Dedifferentiated amniotic fluid mesenchymal stem cell (primary cell): ENCODE data around the gene HOXB13.
"Not testable (repeated sequence)": the region's sequence is repeated elsewhere in the genome, so short reads cannot be mapped to it uniquely, and the experiment has no call there.

ENCODE experiments used
- DNase-seq: peaks from one replicate; pipeline ENCODE4 v3.0.0-alpha.2; 2016; ENCODE audit errors: extremely low spot score

Gene HOXB13

DNA sequence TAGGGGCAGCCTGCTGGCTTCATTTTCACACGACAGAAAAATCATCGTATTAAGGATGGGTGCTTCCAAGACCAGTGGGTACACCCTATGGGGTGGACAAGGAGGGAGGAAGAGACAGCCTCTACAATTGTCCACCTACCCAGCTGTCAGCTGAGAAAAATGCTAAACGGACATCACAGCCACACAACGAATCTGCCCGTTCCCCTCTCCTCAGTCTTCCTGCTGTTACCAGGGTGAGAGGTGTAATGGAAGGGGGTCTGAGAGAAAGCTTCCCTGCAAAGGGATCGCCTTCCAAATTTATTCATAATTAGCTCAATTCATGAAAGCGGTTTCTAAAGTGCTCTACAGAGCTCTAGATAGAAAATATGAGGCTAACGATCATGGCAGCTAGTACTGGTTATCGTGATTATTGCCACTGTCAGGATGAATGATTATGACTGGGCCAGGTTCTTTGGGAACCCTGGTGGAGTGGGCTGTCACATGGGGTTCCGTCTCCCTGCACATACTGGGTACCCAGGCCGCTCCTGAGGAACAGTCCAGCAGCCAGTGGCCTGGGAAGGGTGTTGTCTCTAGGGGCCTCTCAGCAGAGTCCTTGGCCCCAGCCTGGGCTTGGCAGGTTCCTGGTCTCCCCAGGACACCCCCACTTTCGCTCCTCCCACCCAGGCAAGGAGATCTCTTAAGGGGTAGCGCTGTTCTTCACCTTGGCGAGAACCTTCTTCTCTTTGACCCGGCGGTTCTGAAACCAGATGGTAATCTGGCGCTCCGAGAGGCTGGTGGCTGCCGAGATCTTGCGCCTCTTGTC lies 2.2 kb downstream of the HOXB13 start:
- DNase-seq, result no peak

DNA sequence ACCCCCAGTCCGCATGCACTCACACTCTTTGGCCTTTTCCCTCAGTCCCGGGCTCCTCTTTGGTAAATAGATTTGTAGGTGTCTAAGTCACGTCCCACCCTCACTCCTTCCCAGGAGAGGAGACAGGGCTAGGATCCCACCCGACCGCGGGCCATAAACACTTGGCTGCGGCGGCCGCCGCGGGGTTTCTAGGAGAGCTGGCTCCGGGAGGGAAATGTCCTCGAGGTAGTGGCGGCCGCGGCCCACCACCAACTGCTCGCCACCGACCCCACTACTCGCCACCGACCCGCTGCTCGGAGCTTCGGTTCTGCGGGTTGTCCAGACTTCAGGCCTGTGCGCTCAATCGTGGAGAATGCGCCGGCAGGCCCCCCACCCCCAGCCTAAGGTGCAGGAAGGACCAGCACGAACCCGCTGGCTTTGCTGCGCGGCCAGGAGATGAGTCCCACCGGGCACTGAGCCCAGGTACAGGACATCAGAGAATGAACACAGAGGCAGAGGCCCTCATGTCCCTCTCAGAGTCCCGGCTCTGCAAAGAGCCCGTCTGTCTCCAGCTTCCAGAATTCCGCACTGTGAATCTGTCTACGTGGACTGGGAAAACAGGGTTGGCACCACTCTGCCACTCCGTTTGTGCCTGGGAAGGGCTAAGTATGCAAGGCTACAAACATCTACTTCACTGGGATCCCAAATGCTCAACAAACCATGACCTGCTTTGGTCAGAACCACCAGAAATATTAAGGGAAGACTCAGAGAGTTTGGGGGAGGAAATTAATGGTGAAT lies 3.1 kb downstream of the HOXB13 start:
- no peak for DNase-seq

DNA sequence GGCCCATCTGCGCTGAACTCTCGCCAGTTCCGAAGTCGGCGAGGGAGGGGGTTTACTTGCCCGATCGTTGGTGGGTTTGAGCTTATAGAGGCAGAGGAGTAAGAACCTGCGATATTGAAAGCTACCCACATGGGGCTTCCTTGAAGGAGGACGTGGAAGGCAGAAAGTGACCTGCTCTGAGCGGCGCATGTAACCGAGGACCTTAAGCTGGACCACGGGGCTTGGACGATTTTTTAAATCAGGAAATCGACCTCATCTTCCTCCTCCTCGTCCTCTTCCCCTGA lies 3.6 kb downstream of the HOXB13 start:
- DNase-seq, result no peak

DNA sequence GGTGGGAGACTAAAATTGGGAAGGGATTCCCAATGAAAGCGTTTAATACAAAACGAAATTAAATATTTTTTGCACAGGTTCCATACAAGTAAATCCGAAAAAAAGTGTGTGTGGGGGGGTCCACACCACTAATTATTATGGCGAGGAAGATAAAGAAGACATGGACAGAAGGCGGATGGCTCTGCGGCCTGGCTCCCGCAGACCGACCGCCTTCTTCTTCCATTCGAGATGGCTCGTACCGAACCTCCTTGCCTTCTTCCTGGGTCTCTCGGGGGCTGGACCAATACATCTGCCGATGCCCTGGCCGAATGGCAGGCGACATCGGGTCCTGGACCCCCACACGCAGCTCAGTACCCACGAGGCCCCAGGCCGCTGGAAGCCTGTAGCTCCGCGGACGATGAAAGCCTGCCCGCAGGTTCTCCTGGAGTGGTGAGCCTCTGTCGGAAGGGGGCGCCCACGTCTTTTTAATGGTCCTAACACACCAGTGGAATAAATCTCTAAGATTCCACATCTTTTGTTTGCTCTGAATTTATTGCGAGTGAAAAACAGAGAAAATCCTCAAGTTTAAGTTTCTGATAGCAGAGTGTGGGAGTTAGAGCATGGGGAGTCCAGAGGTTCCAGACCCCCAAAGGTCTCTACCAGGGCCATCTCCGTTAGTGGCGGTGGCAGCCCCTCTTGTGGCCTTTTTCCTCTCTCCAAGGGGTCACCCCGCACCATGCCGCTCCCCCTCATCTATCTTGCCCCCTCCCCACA lies 4.1 kb downstream of the HOXB13 start:
- DNase-seq, result peak; percentile 62

DNA sequence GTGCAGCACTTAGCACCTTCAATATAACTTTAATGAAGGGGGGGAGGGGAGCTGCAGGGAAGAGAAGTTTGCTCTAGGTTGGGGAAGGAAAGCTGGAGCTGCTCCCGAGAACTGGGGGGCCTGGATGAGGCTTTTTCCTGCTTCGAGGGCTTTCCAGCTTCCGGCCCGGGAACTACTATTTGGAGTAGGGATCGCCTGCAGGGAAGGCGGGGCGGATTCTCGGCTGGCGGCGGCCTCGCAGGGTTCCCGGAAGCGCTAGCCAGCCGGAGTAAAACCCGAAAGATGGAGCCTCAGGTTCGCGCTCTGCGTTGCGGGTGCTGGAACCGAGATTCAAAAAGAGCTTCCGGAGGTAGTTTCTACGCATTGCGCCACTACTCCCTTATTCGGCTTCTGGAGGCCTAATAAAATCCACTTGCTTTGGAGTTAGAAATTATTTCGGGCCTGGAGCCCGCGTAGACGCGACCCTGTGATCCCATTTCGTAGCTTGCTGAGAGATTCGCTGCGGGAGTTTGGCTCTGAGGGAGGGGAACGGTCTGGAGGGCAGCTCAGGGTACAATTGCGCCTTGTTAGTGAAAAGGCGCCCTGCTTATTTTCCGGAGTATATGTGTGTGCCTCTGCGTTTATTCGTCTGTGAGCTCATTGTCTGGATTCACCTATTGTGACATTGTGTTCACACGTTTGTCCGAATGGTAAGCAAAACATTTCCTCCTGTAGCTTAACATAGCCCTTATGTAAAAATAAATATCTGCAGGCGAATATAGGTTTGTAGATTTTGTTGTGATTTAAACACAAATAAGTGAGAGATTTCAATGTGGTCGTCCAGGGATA lies 4.9 kb downstream of the HOXB13 start:
- no peak for DNase-seq

DNA sequence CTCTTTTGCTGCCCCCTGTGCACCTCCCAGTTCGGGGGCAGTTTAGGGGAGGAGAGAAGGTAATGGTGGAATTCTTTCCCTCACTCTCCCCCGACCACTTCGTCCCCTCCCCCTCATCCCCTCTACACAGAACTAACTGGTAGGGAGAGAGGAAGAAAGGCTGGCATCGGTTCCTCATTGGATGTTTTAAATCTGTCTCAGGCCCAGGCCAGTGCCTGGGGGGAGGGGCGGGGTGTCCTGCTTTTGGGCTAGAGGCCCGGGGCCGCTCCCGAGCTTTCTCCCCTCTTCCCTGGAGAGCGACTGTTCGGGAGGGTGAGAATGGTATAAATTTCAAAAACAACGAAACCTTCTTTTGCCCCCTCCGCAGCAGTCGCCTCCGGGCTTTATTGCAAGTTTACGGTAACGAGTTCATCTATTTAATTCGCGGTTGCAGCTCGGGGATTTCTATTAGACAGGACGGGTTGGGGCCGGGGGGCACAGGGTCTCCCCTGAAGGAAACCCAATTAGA lies 5.6 kb downstream of the HOXB13 start, which contains the start of gene PRAC2:
TSS of gene PRAC2 (plus strand) at position 271 of the 508 bp plus-strand sequence. CDS start 1,226 bp downstream, outside the sequence.
- DNase-seq, result no peak

DNA sequence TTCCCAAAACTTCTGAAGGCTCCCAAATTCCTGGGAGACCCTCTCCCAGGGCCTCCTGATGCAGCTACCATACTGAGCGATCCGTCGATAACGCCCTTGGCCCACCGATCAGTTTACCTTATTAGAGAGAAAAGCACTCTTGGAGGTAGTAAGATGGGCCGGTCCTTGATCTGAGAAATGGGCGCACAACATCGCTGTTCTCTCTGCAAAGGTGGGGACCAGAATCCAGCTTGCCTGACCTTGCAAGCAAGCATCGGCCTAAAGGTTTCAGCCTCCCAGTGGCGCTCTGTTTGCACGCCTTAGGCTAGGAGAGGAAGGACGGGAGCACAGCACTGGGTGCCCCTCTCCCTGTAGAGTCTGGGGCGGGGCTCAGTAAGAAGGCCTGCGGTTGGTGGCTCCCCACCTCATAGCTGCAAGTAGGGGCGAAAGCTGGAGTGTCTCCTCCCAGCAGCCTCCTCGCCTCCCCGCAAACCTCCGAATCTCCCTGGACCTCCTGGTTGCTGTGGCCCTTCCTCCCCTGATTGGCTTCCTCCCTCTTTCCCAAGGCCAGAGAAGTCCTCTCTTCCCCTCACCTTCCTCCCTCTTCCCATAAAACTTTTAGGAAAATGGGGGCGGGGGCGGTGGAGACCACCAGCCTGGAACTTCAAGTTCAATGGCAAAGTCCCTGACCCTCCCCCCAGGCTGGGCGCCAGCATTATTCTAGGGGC lies 6.2 kb downstream of the HOXB13 start, which contains the start of gene PRAC1:
TSS of gene PRAC1 (minus strand) at position 318 of the 707 bp plus-strand sequence. CDS start at position 192, 126 bp downstream.
- no peak for DNase-seq

DNA sequence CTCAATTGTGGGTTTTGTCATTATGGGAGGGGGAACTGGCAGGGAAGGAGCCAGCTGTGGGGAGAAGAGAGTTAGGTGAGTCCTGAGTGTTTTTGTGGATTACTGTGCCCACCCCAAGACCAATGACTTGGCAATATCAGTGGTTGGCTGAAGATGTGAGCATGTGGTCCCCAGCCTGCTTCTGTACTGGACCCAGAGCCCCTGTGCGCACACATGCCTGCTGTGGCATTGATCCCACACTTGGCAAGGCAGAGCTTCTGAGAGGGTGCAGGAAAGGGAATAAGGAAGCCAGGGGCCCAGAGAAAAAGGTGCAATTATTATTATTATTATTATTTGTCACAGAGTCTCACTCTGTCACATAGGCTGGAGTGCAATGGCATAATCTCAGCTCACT lies 7.5 kb downstream of the HOXB13 start:
- DNase-seq, result no peak

DNA sequence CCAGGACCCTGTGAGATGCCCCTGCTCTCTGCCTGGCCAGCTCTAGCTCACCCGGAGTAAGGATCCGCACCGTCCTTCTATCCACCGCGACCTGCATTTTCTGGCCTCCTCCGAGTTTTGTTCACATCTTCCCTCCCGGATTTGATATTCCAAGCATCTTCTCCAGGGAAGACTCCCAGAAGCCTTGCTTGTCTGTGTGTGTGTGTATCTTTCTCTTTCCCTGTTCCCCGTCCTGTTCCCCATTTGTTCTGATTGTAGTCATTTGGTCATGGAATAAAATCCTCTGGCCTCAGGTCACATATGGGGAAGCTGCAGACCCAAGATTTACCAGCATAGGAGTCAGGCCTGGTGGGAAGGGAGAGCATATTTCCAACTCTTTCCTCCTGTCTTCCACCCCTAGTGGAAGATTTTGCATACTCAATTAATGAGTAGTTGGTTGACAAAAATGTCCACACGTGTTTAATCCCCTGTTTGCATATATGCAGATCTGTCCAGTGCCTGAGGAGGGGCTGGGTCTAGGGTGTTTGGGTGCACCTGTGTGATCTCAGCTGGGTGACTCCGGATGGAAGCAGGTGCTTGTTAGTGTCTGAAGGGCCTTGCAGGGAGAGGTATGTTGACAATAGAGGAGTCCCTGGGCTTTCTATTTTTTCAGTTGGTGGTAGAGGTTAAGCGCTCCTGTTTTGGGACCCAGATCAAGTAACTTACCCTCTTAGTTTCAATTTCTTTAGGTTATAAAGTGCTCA lies 8.1 kb downstream of the HOXB13 start:
- DNase-seq, result no peak

DNA sequence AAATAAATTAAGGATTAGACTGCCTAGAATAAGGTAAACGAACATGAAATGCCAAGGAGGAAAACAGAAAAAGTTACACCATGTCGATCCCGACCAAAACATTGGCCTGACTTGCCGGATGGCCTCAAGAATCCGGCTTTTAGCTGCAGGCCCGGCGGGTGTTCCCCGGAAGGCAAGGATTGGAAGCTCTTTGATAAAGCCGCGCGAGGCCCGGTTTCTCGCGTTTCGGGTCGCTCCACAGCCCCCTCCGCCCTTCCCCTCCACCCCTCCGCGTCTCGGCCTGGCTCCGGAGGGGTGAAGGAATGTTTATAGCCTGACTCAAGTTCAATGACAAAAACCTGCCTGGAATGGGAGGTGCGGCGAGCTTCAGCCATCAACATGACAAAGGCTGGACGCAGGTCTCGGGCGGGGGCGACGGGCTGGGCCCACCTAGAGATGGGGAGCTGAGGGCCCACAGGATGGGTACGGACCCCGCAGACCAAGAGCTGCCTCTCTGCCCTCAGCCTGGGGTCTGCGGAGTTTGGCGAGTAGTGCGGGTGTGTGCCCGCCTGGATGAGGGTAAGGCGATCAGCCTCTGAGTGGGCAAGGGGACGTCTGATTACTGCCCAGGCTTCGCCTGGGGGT lies 8.8 kb downstream of the HOXB13 start:
- DNase-seq, result no peak

DNA sequence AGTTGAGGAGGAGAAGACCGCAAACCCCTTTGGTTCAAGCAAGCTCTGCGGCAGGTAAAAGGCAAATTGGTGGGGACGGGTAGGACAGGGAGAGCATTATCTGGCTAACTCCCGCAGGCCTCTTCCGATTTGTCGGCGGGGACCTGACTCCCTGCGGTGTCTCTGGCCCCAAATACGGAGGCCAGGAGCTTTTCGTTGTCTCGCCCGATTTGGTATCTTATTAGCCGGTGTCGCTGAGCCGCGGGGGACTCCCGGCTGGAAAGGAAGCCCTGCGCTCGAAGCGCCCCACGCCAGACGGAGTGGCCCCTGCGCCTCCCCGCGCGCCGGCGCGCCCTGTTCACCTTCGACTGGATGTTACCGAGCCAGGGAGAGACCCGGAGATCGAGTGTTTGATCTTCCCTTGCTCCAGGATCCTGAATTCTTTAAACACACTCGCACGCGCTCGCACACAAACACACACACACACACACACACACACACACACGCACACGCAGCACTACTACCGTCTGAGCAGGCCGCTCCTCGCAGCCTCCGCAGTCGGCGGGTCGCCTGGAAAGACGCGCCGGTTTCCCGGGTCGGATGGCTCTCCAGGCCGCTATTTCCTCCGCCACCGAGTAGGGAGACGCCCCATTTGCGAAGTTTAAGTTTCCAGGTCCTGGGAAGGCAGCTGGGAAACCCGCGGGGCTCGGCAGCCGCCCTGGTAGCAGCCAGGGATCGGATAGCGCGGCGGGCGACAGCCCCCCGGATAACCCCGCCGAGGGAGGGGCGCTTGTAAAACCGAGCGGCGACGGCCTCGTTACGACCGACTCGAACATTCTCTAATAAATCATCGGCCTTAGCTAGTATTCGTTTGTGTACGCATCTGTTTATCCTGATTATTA lies 9.5 kb downstream of the HOXB13 start:
- DNase-seq, result no peak

DNA sequence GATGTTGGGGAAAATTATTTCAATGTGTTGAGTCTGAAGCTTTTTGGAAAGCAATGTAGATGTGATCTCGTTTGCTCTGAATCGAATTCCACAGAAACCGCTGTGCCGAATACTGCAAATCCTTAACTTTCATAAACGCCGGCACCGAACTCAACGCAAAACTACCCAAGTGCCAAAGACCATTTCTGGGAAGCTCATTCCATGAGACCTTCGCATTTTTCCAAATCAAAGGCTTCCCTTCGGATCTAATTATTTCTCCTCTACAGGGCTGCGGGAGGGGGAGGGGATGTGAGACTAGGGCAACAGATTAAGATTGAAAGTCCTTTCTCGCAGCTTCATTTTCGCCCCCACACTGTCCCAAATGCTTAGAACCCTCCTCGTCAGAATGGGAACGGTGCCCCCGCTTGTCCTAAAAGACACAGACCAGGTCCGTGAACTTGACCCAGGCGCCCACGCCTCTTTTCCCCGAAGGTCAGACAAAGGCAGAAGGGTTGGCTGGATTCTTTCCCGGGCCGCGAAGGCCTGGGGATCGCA lies 10.3 kb downstream of the HOXB13 start:
- DNase-seq, result no peak

DNA sequence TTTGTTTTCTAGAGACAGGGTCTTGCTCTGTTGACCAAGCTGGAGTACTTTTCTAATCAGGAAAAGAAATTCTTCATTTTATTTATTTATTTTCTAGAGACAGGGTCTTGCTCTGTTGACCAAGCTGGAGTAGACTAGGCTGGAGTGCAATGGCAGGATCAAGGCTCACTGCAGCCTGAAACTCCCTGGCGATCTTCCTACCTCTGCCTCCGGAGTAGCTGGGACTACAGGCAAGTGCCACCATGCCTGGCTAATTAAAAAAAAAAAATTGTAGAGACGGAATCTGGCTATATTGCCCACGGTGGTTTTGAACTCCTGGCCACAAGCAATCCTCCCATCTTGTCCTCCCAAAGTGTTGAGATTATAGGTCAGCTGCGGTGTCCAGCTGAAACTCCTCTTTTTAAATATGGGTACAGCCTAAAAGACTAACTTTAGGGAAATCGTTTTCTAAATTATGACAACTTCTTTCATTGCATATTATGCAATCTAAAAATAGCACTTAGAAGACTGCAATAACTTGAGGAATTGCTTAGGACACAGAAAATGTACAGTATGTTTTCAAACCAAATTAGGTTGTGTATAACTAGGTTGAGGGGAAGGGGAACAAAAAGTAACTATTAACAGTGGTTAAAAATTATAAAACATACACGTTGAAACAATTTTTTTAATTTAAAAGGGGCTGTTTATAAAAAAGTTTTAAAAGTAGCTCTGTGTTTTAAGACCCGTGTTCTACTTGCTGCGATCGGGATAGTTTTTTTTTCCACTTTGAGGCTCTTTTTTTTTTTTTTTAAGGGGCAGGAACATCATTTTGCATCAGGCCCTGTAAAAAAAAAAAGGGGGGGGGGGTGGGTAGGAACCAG lies 11.0 kb downstream of the HOXB13 start:
- no peak for DNase-seq

DNA sequence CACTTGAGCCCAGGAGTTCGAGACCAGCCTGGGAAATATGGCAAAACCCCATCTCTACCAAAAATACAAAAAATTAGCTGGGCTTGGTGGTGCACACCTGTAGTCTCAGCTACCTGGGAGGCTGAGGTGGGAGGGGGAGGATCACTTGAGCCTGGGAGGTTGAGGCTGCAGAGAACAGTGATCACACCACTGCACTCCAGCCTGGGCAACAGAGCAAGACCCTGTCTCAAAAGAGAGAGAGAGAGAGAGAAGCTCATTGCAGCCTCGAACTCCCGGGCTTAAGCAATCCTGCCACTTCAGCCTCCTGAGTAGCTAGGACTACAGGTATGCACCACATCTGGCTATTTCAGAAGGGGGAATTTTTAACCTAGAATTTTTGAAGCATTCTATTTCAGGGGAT lies 12.0 kb downstream of the HOXB13 start:
- not testable (repeated sequence) for DNase-seq

DNA sequence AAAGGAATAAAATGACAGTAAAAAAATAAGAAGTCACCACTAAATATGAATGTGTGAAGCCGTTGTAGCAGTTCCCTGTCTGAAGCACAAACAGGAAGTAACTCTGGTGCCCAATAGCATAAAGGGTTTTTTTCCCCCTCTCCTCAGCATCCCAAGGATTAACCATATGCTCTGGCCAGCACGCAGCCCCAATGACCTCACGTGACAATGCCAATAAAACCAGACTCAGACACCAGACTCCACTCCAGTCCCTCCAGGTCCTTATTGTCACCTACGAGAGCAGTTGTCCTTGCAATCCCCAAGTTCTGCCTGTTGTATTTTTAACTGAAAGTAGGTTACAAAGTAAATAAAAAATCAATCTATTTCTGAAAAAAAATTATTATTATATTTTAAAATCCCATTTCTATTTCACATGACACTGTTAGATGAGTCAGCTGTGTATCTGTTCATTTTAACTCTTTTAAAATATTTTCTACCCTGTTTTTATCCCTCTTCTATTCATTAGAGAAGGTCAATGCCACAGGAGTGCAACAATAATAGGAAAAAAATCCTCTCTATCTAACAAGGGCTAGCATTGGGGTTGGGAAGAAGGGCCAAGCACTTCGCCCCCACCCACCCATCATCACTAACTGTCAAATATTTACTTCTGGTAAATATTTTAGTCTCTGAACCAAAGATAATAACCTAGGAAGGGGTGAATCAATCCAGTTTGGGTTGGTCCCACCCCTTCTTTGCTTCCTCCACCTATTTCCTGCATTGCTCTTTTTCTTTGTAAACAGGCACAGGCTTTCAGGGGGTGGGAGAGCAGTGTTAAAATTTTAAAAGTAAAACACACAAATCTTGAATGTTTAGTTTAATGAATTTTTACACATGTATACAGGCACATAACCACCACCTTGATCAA lies 12.8 kb downstream of the HOXB13 start:
- no peak for DNase-seq

DNA sequence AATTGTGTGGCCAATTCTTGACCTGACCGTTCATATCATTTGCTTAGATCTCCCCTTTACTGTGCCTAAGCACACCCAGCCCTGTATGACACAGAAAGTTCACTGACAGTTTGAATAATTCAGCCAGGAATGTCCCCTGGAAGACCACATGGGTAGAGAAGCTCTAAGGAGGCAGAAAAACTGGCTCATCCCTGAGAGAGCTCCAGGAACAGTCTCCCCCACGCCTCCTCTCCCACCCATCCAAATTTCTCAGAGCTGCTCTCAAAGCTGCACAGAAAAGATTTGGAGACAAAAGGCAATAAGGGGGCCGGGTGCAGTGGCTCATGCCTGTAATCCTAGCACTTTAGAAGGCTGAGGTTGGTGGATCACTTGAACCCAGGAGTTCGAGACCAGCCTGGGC lies 17.4 kb downstream of the HOXB13 start:
- no peak for DNase-seq
